ENCODE data around the gene FGF12. TPM values are rescaled to one million over a fixed set of nuclear protein-coding genes. Genes with fewer than 3 reads are reported as not detected.

Gene FGF12
- total RNA-seq, 1 experiment from 2014 or later = 0.07 TPM

DNA sequence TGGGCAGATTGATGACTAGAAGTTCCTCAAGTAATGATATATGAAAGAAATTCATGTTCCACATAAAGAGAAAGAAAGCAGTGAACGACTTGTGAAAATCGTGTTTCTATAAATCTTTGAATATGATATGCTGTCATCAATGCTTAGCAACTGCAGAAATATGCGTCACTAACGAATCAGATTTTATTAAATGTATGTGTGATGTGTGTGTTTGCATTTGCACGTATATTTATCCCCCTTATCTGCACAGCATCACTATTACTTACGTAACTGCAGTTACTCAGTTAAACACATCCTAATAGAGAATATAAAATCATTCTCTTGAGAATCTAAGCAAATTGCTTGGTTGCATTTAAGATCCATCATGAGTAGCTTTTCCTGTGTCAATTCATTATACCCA is 468.6 kb downstream of the FGF12 start (continued):
- TF ChIP-seq, protein P1, sequence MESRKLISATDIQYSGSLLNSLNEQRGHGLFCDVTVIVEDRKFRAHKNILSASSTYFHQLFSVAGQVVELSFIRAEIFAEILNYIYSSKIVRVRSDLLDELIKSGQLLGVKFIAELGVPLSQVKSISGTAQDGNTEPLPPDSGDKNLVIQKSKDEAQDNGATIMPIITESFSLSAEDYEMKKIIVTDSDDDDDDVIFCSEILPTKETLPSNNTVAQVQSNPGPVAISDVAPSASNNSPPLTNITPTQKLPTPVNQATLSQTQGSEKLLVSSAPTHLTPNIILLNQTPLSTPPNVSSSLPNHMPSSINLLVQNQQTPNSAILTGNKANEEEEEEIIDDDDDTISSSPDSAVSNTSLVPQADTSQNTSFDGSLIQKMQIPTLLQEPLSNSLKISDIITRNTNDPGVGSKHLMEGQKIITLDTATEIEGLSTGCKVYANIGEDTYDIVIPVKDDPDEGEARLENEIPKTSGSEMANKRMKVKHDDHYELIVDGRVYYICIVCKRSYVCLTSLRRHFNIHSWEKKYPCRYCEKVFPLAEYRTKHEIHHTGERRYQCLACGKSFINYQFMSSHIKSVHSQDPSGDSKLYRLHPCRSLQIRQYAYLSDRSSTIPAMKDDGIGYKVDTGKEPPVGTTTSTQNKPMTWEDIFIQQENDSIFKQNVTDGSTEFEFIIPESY (IDR thresholded peaks at IDR 0.05; ENCODE audit: extremely low read depth, insufficient replicate concordance, low read length) = no peak
- TF ChIP-seq FOSL1 (IDR thresholded peaks at IDR 0.05; ENCODE audit: low read depth) = no peak

DNA sequence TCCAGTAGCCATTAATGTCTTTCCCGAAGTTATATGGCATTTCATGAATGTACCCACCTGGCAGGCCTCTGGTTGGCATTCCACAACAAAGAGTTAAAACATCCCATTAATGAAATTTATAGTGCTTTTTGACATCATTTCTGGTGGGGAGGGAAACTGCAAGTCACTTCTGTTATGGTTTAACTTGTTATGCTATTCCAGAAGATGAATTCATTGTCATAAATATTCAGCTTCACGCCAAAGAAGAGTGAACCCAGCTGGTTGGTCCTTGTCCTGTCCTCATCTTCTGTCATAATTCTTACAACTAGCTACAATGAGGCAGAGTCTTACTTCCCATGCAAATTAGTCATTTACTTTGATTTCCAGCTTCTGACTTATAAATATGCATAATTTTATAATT is 471.5 kb downstream of the FGF12 start:
- RAD21 ChIA-PET (ENCODE audit: low non-redundant PET in 1 of 2, low total read pairs in 2 of 2, uncharacterized antibody in 2 of 2, unreplicated experiment in 2 of 2) = no interaction called here
- Histone ChIP-seq H2AFZ (ENCODE audit: low read depth, low read length, poor library complexity, severe bottlenecking) (no peak overlapping the region), H3K4me1 (ENCODE audit: control insufficient read depth in 1 of 2, insufficient read depth in 2 of 2, low read length in 2 of 2) (no peaks in the 10 kb centered on the region), H3K9me3 (ENCODE audit: control insufficient read depth in 1 of 2, insufficient read depth in 1 of 2, low read depth in 1 of 2, low read length in 2 of 2) (no peaks in the 10 kb centered on the region), H3K36me3 (ENCODE audit: control insufficient read depth in 1 of 2, insufficient read depth in 2 of 2, low read length in 2 of 2) (no peaks in the 10 kb centered on the region), H3K4me3 (replicated peaks in 1 of 2; ENCODE audit: low read depth in 1 of 2, low read length in 2 of 2) (no peak overlapping the region), H3K4me2 (ENCODE audit: low read length) (no peak overlapping the region), H3K27ac (ENCODE audit: low read depth, low read length) (no peak overlapping the region), H3K27me3 (ENCODE audit: insufficient read depth, low read length) (peaks cover 25% of the 10 kb centered on the region; the same call in 1 of the 2 replicates), H3K79me2 (ENCODE audit: insufficient read depth, low read length) (no peaks in the 10 kb centered on the region), H4K20me1 (ENCODE audit: insufficient read depth) (no peaks in the 10 kb centered on the region; the same call in 1 of the 2 replicates), H3K9me2 (ENCODE audit: insufficient read depth) (no peaks in the 10 kb centered on the region), H3K9ac (ENCODE audit: low read length) (no peak overlapping the region)
- ATAC-seq (no peak), DNase-seq (ENCODE audit: low read depth, low spot score) (no peak)
- no TSS peak for BruUV-seq (replicated peaks)
- CTCF ChIA-PET = no interaction called here
- TF ChIP-seq, protein P2, sequence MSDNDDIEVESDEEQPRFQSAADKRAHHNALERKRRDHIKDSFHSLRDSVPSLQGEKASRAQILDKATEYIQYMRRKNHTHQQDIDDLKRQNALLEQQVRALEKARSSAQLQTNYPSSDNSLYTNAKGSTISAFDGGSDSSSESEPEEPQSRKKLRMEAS (IDR thresholded peaks at IDR 0.05) = no peak
- TF ChIP-seq, protein P1 (IDR thresholded peaks at IDR 0.05; ENCODE audit: extremely low read depth, insufficient replicate concordance, low read length) = no peak
- TF ChIP-seq, protein P3, sequence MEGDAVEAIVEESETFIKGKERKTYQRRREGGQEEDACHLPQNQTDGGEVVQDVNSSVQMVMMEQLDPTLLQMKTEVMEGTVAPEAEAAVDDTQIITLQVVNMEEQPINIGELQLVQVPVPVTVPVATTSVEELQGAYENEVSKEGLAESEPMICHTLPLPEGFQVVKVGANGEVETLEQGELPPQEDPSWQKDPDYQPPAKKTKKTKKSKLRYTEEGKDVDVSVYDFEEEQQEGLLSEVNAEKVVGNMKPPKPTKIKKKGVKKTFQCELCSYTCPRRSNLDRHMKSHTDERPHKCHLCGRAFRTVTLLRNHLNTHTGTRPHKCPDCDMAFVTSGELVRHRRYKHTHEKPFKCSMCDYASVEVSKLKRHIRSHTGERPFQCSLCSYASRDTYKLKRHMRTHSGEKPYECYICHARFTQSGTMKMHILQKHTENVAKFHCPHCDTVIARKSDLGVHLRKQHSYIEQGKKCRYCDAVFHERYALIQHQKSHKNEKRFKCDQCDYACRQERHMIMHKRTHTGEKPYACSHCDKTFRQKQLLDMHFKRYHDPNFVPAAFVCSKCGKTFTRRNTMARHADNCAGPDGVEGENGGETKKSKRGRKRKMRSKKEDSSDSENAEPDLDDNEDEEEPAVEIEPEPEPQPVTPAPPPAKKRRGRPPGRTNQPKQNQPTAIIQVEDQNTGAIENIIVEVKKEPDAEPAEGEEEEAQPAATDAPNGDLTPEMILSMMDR (IDR thresholded peaks at IDR 0.05 in 2 of 3, conservative IDR thresholded peaks at IDR 0.05 in 1 of 3; ENCODE audit: borderline replicate concordance in 1 of 3, insufficient read depth in 1 of 3, low read depth in 2 of 3, low read length in 2 of 3) = no peak
- TF ChIP-seq EGR1 (IDR thresholded peaks at IDR 0.05; ENCODE audit: low read depth) = no peak
- no peak for TF ChIP-seq POLR2A (IDR thresholded peaks at IDR 0.05; ENCODE audit: borderline replicate concordance, extremely low read depth, insufficient read depth, insufficient read length)
- TF ChIP-seq, protein P4, sequence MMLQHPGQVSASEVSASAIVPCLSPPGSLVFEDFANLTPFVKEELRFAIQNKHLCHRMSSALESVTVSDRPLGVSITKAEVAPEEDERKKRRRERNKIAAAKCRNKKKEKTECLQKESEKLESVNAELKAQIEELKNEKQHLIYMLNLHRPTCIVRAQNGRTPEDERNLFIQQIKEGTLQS (IDR thresholded peaks at IDR 0.05) = no peak
- TF ChIP-seq SIN3A (IDR thresholded peaks at IDR 0.05; ENCODE audit: low read depth) = no peak
- no peak for TF ChIP-seq ZFX (IDR thresholded peaks at IDR 0.05)
- TF ChIP-seq, protein P5, sequence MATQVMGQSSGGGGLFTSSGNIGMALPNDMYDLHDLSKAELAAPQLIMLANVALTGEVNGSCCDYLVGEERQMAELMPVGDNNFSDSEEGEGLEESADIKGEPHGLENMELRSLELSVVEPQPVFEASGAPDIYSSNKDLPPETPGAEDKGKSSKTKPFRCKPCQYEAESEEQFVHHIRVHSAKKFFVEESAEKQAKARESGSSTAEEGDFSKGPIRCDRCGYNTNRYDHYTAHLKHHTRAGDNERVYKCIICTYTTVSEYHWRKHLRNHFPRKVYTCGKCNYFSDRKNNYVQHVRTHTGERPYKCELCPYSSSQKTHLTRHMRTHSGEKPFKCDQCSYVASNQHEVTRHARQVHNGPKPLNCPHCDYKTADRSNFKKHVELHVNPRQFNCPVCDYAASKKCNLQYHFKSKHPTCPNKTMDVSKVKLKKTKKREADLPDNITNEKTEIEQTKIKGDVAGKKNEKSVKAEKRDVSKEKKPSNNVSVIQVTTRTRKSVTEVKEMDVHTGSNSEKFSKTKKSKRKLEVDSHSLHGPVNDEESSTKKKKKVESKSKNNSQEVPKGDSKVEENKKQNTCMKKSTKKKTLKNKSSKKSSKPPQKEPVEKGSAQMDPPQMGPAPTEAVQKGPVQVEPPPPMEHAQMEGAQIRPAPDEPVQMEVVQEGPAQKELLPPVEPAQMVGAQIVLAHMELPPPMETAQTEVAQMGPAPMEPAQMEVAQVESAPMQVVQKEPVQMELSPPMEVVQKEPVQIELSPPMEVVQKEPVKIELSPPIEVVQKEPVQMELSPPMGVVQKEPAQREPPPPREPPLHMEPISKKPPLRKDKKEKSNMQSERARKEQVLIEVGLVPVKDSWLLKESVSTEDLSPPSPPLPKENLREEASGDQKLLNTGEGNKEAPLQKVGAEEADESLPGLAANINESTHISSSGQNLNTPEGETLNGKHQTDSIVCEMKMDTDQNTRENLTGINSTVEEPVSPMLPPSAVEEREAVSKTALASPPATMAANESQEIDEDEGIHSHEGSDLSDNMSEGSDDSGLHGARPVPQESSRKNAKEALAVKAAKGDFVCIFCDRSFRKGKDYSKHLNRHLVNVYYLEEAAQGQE (IDR thresholded peaks at IDR 0.05; ENCODE audit: low read depth) = no peak
- no peak for TF ChIP-seq JUND (IDR thresholded peaks at IDR 0.05)
- no peak for TF ChIP-seq RAD21 (IDR thresholded peaks at IDR 0.05; ENCODE audit: low read depth)
- TF ChIP-seq POLR2AphosphoS5 (IDR thresholded peaks at IDR 0.05; ENCODE audit: low read depth, low read length) = no peak
- TF ChIP-seq EZH2phosphoT487 (IDR thresholded peaks at IDR 0.05; ENCODE audit: borderline replicate concordance) = no peak
- no peak for TF ChIP-seq EZH2 (IDR thresholded peaks at IDR 0.05)
- intact Hi-C loops (cut with micrococcal nuclease) = no loop called here
- POLR2A ChIA-PET = no interaction called here
